Cardiac septum (tissue), 1 donor: Measurements from ENCODE around the gene FOXP4. TPM values are rescaled to one million over a fixed set of nuclear protein-coding genes. Genes with fewer than 3 reads are reported as not detected.

Experiments used
- DNase-seq: peaks from one replicate; pipeline ENCODE4 v3.0.0-alpha.2; 2020; ENCODE audit warnings: low spot score
- intact Hi-C: fragments of 100-400 bp; cut with DNase I; formaldehyde crosslinking; loops from one replicate; pipeline ENCODE4 v1.14.0; 2022
- long read RNA-seq: library from polyadenylated mRNA; unstranded; transcript quantifications from one replicate; pipeline ENCODE4 v2.0.0, GENCODE V29; 2021
- total RNA-seq: library from RNA; stranded (reverse); fragmentation: NEBNext Ultra II Directional; extraction: Animal tissue kit (Norgen Biotek cat#: 25700); gene quantifications from one replicate; pipeline ENCODE4 v1.2.1, GENCODE V29; 2021
- donor health status: DM: no; HTN: no; CAD: no.

The FOXP4 gene, protein sequence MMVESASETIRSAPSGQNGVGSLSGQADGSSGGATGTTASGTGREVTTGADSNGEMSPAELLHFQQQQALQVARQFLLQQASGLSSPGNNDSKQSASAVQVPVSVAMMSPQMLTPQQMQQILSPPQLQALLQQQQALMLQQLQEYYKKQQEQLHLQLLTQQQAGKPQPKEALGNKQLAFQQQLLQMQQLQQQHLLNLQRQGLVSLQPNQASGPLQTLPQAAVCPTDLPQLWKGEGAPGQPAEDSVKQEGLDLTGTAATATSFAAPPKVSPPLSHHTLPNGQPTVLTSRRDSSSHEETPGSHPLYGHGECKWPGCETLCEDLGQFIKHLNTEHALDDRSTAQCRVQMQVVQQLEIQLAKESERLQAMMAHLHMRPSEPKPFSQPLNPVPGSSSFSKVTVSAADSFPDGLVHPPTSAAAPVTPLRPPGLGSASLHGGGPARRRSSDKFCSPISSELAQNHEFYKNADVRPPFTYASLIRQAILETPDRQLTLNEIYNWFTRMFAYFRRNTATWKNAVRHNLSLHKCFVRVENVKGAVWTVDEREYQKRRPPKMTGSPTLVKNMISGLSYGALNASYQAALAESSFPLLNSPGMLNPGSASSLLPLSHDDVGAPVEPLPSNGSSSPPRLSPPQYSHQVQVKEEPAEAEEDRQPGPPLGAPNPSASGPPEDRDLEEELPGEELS
- 20.3 TPM for total RNA-seq
- long read RNA-seq, partial matches to known transcripts = 9 of 12 reads
- long read RNA-seq, other reads (novel, unspliced or antisense) = 2 of 12 reads

GRCh38 chr6:41545703-41546474 is at the start of gene FOXP4:
TSS of gene FOXP4 (plus strand) at chr6:41546381. CDS start at chr6:41565761, 19,380 bp downstream.
- DNase-seq = peak; percentile 92
- intact Hi-C loops = loop anchor here (5.0 kb wide), 1 partner anchor 36 kb away; no protein-coding TSS in a partner anchor

- intact Hi-C loops = no loop called here
These were observed 48.6 kb upstream of the FOXP4 start for GRCh38 chr6:41497573-41497972.

GRCh38 chr6:41497994-41498393 is 48.2 kb upstream of the FOXP4 start:
- no peak for DNase-seq
- intact Hi-C loops = no loop called here

More at GRCh38 chr6:41497573-41497972, 48.6 kb upstream of the FOXP4 start:
- DNase-seq = no peak

GRCh38 chr6:41498968-41499599 is 47.1 kb upstream of the FOXP4 start:
- DNase-seq = no peak
- intact Hi-C loops = no loop called here

DNA sequence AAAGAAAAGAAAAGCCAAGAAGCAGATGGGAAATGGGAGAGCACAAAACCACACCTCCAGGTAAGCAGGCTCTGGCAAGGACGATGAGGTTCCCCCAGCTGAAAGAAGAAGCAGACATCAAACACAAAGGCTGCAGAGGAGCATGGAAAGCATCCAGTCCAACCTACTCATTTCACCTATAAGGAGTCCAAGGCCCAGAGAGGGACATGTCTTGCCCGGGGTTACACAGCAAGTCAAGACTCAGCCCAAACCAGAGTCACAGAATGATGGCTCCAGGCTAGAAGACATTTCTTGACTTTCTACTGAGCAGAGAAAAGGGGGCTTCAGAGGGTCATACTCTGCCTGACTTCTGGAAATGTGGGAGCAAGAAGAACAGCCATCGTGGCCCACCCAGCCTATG is 45.6 kb upstream of the FOXP4 start:
- DNase-seq = no peak
- intact Hi-C loops = loop anchor here (10.0 kb wide), 1 partner anchor 76 kb away; no protein-coding TSS in a partner anchor

GRCh38 chr6:41502566-41502916 is 43.6 kb upstream of the FOXP4 start:
- intact Hi-C loops = loop anchor here (10.0 kb wide), 1 partner anchor 78 kb away; no protein-coding TSS in a partner anchor
- no peak for DNase-seq

DNA sequence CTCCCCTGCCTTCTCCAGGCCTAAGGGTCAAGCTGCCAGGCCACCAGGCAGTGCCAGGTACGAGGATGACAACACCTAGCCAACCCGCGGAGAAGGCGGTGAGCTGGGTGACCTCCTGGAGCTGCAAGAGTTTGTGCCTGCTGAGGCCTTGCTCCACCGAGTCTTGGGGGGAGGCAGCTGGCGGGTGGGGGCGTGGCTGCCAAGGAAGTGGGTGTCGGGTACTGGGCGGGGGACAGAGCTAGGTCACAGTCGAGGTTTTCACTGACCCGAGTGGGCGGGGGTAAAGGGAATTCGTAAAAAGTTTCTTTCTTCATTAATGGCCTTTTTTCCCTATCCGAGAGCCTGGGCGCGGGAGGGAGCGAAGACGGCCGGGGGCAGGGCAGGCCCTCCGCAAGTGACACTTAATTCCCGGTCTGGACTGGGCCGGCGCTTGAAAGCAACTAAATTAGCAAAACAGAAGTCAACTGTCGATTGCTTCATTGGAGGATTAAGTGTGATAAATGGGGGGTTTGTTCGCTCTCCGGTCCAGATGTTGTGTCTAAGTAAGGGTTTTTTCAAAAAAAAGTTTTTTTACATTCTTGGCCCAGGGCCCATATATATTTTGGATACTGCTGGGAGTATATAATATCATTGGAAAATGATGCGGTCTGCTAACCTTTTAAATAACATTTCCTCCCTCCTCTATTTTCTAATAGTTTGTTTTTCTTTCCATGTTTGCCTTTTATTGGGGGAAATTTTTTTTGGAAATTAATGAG is 43.1 kb upstream of the FOXP4 start:
- no peak for DNase-seq
- intact Hi-C loops = loop anchor here (10.0 kb wide), 1 partner anchor 78 kb away; no protein-coding TSS in a partner anchor

DNA sequence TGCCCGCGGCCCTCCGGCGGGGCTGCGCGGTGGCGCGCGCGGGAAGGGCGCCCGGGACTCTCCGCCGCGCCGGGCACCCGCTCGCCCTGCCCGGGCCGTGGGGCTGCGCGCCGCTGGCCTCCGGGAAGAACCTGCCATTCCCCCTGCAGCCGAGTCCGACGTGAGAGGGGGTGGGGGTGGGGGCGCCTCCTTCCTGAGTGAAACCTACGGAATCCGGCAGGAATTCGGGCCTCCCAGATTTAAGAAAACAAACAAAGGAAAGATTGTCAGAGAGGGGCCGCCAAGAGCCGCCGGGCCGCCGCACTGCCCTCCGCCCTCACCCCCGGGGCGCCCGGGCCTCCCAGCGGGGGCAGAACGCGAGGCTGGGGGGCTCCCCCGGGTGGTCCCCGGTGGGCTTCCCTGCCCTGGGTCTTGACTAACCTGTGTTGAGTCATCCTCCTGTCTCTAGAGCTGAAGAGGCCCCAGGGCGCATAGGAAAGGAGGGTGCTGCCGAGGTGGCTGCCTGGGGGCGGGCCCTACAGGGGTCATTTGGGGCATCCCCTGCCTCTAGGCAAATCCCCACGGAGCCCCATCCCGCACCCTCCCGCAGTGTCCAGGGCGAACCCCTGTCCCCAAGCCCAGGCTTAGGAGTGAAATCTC is 42.2 kb upstream of the FOXP4 start:
- DNase-seq = no peak
- intact Hi-C loops = loop anchor here (2.0 to 10.0 kb wide), 2 partner anchors 49 to 79 kb away; no protein-coding TSS in a partner anchor

DNA sequence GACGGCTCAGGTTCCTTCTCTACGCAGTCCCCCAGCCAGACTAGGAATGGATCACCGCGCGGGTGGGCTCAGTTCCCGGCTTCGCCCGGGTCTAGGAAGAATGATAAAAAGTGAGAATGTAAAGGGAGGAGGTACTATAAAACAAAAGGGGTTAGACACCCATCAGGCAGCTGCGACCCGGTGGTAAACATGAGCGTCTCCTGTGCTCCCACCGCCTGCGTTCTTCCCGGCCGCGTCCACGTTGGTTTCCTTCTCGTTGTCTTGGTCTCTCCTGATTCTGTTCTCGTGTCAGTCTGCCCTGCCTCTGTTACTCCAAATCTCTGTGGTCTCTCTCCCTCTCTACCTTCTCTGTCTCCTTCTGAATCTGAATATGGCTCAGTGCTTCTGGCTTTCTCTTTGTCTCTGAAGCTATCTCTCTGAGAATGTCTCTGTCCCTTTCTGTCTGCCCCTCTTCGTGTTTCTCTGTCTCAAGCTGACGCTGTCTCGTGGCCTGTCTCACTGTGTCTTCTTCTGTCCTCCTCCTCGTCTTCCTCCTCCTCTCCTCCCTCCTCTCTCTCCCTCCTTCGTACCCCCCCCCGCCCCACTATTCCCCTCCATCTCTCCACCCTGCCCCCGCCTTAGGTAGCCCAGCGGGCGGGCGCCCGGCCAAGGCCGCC is 41.6 kb upstream of the FOXP4 start:
- intact Hi-C loops = loop anchor here (2.0 to 10.0 kb wide), 2 partner anchors 48 to 80 kb away; no protein-coding TSS in a partner anchor

DNA sequence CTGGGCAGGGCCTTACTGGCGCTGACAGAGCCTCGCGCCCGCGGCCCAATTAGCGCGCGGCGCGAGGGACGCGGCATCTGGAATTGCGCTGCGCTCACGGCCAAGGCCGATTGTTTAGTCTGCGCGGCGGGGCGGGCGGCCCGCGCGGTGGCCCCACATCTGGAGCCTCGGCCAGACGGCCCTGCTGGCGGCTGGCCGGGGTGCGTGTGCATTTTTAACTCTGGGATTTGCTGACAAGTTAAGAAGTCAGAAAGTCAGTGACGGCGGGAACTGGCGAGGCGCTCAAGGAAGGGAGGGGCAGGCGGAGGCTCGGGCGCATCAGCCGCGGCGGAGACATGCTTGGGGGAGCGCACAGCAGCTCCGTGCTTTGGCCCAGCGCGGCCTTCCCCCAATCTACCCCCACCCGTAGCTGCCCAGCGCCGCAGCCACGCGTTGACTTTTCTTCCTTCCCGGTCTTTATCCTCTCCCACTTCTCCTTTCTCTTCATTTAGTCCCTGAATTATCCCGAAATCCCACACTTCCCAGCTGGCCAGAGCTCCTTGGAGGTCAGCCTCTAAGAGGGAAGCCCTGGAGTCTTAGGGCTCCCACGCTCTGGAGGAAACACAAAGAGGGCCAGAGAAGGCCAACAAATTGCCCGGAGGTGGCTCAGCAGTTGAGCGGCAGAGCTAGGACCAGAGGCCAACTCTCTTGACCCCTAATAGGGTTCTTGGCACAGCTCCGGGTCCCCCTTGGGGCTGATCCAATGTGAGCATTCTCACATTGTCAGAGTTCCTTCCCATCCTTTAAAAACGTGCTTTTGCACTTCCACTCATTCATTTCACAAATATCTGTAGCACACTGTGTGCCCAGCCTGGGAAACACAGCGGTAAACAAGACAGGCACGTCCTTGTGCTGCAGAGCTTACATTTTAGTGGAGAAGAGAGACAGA is 40.8 kb upstream of the FOXP4 start:
- intact Hi-C loops = loop anchor here (2.0 to 10.0 kb wide), 2 partner anchors 47 to 81 kb away; no protein-coding TSS in a partner anchor
- DNase-seq = peak; percentile 81

More for the DNA sequence above, 41.6 kb upstream of the FOXP4 start:
- DNase-seq = no peak

DNA sequence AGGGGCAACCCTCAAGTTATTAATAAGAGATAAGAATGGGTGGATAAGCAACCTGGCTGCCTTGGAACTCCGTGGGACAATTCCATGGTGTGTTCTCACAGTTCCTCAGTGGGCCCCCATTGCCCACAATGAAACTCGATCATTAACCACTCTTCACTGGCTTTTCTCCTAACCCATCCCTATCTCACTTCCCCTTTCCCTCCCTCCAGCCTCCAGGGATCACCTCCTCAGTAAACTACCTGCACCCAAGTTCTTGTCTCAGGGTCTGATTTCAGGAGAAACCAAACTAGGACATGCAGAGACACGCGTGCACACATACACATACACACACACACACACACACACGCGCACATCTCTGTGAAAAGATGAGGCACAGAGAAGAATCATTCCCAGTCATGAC is 37.7 kb upstream of the FOXP4 start:
- intact Hi-C loops = loop anchor here (10.0 kb wide), 1 partner anchor 84 kb away; no protein-coding TSS in a partner anchor
- no peak for DNase-seq

GRCh38 chr6:41509580-41509979 is 36.6 kb upstream of the FOXP4 start:
- no peak for DNase-seq
- intact Hi-C loops = loop anchor here (10.0 kb wide), 1 partner anchor 85 kb away; no protein-coding TSS in a partner anchor

GRCh38 chr6:41511443-41512060 is 34.6 kb upstream of the FOXP4 start:
- intact Hi-C loops = no loop called here
- no peak for DNase-seq

DNA sequence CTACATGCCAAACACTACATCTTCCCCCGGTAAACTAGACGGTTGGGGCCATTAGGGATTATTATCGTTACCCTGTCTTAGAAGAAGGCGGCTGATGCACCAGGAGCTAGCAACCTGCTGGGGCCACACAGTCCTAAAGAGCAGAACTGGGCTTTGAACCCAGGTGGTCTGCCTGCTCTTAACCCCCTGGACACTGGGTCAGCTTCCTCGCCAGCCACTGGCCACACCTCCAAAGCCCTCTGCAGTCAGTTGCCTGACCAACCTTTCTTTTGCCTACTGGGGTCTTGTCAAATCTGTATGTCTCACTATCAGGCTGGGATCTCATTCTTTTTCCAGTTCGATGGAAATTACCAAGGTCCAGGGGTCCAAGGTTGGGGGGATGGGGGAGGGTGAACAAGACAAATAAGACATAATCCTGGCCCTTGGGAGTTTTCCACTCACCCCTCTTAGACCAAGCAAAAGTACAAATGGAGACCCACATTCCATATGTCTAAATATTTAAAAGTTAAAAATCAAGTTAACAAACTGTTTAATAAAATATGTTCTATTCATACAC is 34.0 kb upstream of the FOXP4 start:
- intact Hi-C loops = no loop called here
- no peak for DNase-seq

- no peak for DNase-seq
- intact Hi-C loops = no loop called here
These were observed 30.2 kb upstream of the FOXP4 start for GRCh38 chr6:41515995-41516394.

DNA sequence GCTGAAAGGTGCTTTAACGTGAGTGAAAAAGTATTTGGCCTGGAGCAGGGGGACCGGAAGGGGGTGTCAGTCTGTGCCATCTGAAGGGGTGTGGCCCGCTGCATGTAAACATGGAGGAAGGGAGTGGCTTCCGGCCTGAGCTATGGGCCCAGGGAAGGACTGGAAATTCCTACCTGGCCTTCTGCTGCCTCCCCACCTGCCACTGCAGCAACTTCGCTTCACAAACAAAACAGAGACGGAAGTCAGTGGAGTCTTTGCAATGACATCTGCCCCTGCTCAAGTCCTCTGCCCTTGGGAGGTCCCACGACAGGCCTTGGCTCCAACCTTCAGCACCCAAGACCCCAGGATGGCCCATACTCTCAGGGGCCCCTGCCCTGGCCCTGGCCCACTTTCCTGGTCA is 28.1 kb upstream of the FOXP4 start:
- no peak for DNase-seq
- intact Hi-C loops = no loop called here
